Measurements from ENCODE around the gene MEX3B.

DNA sequence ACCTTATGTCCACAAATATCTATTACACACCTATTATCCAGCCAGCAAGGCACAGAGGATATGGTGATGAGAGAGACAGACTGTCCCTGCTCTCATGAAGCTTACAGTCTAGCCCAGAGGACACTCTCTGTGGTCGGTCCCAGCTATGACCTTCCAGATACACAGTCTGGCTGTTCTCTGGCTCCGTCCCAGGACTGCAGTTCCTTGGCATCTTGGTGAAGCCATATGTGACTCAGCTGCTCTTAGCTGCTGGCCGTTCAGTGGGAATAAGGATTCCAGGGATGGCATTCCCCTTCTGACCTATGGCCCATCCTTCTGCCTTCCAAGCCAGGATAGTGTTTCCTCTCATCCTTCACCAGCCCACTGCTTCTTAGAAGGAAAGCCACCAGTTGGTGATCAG lies 30.8 kb downstream of the MEX3B start:
- TF ChIP-seq, protein P1, sequence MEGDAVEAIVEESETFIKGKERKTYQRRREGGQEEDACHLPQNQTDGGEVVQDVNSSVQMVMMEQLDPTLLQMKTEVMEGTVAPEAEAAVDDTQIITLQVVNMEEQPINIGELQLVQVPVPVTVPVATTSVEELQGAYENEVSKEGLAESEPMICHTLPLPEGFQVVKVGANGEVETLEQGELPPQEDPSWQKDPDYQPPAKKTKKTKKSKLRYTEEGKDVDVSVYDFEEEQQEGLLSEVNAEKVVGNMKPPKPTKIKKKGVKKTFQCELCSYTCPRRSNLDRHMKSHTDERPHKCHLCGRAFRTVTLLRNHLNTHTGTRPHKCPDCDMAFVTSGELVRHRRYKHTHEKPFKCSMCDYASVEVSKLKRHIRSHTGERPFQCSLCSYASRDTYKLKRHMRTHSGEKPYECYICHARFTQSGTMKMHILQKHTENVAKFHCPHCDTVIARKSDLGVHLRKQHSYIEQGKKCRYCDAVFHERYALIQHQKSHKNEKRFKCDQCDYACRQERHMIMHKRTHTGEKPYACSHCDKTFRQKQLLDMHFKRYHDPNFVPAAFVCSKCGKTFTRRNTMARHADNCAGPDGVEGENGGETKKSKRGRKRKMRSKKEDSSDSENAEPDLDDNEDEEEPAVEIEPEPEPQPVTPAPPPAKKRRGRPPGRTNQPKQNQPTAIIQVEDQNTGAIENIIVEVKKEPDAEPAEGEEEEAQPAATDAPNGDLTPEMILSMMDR (conservative IDR thresholded peaks at IDR 0.05) = no peak
- no peak for TF ChIP-seq EZH2 (IDR thresholded peaks at IDR 0.05; ENCODE audit: low read depth)

All from PC-9 (cell line).